GM23338 (cell line): ENCODE measurements around the gene FER. TPM values are rescaled to one million over a fixed set of nuclear protein-coding genes. Genes with fewer than 3 reads are reported as not detected.
"Not testable (repeated sequence)": the region's sequence is repeated elsewhere in the genome, so short reads cannot be mapped to it uniquely, and the experiment has no call there.

ENCODE experiments used
- ATAC-seq: fragments of 200-7000 bp; cut with Tn5 transposase; 3 replicates; pipeline ENCODE4 v1.9.1; 2020
- DNase-seq: peaks from one replicate; pipeline ENCODE4 v3.0.0-alpha.2; 2015; ENCODE audit warnings: low spot score
- H2AFZ ChIP-seq: fragments of 200-600 bp; sonication (generic); 2 replicates; pipeline ENCODE4 v1.8.0; 2016; ENCODE audit warnings: antibody characterized with exemption, mild to moderate bottlenecking, moderate library complexity
- H3F3A ChIP-seq: fragments of 200-600 bp; sonication (generic); replicated peaks from 2 replicates; pipeline ENCODE4 v1.8.0; 2017; ENCODE audit warnings: antibody characterized with exemption, mixed run types, low read depth
- H3K27ac ChIP-seq: fragments of 200-600 bp; sonication (generic); 2 replicates; pipeline ENCODE4 v1.6.1; 2016; ENCODE audit warnings: low read depth
- H3K27me3 ChIP-seq: fragments of 200-600 bp; sonication (generic); 2 replicates; pipeline ENCODE4 v1.8.0; 2016; ENCODE audit warnings: mild to moderate bottlenecking, mixed run types, moderate library complexity; ENCODE audit not compliant: insufficient read depth
- H3K36me3 ChIP-seq: fragments of 200-600 bp; sonication (generic); 2 replicates; pipeline ENCODE4 v1.8.0; 2016; ENCODE audit warnings: mild to moderate bottlenecking; ENCODE audit not compliant: insufficient read depth
- H3K4me1 ChIP-seq: fragments of 200-600 bp; sonication (generic); 2 replicates; pipeline ENCODE4 v1.8.0; 2016; ENCODE audit warnings: mild to moderate bottlenecking, moderate library complexity; ENCODE audit not compliant: insufficient read depth
- H3K4me2 ChIP-seq: fragments of 200-600 bp; sonication (generic); 2 replicates; pipeline ENCODE4 v1.7.1; 2017; ENCODE audit warnings: mixed run types
- H3K4me3 ChIP-seq: fragments of 200-600 bp; sonication (generic); 2 replicates; pipeline ENCODE4 v1.6.1; 2016; ENCODE audit warnings: mixed run types
- H3K79me2 ChIP-seq: fragments of 200-600 bp; sonication (generic); replicated peaks from 2 replicates; pipeline ENCODE4 v1.8.0; 2017; ENCODE audit warnings: mild to moderate bottlenecking; ENCODE audit not compliant: insufficient read depth
- H3K9me2 ChIP-seq: fragments of 200-600 bp; sonication (generic); 2 replicates; pipeline ENCODE4 v1.8.0; 2017; ENCODE audit not compliant: insufficient read depth
- H4K20me1 ChIP-seq: fragments of 200-600 bp; sonication (generic); replicated peaks from 2 replicates; pipeline ENCODE4 v1.8.0; 2017; ENCODE audit warnings: mild to moderate bottlenecking; ENCODE audit not compliant: insufficient read depth
- H3K27ac Mint-ChIP-seq: 2 replicates; pipeline ENCODE4 v1.8.0; 2020; ENCODE audit warnings: inconsistent platforms, mild to moderate bottlenecking, moderate library complexity, mixed read lengths
- H3K27me3 Mint-ChIP-seq: 3 replicates; pipeline ENCODE4 v1.8.0; 2022; ENCODE audit warnings: low read depth, mild to moderate bottlenecking, moderate library complexity, mixed read lengths, inconsistent platforms; ENCODE audit not compliant: insufficient read depth, poor library complexity
- H3K36me3 Mint-ChIP-seq: 3 replicates; pipeline ENCODE4 v1.8.0; 2021; ENCODE audit warnings: low read depth, mild to moderate bottlenecking, inconsistent platforms, moderate library complexity, mixed read lengths
- H3K4me1 Mint-ChIP-seq: 3 replicates; pipeline ENCODE4 v1.8.0; 2020; ENCODE audit warnings: mild to moderate bottlenecking, inconsistent platforms, mixed read lengths
- H3K4me3 Mint-ChIP-seq: 3 replicates; pipeline ENCODE4 v1.8.0; 2021; ENCODE audit warnings: moderate library complexity, mild to moderate bottlenecking, inconsistent platforms, mixed read lengths
- H3K9me3 Mint-ChIP-seq: 3 replicates; pipeline ENCODE4 v1.8.0; 2020; ENCODE audit warnings: moderate library complexity, mild to moderate bottlenecking, inconsistent platforms, mixed read lengths
- NANOG ChIP-seq: IDR thresholded peaks from 2 replicates; pipeline ENCODE4 v1.6.1; 2016; ENCODE audit warnings: antibody characterized with exemption, borderline replicate concordance
- STAT1 ChIP-seq: IDR thresholded peaks from one replicate; pipeline ENCODE4 v1.6.1; 2016; ENCODE audit warnings: antibody characterized with exemption; ENCODE audit not compliant: unreplicated experiment
- polyA plus RNA-seq: library from polyadenylated mRNA; unstranded; fragments of >200 nt; fragmentation: Nextera tagmentation; extraction: Ambion mirVana; gene quantifications from 2 replicates; pipeline ENCODE4 v1.2.1, GENCODE V29; 2016
- total RNA-seq: library from RNA; depleted of rRNA; stranded (reverse); fragments of >200 nt; shearing (Covaris generic); gene quantifications from 2 replicates; pipeline ENCODE4 v1.2.3, GENCODE V29; 2014
- TF ChIP-seq, protein P1 (sequence below): fragments of 250-450 bp; sonication (Bioruptor Pico); IDR thresholded peaks from 2 replicates; pipeline ENCODE4 v1.5.0; 2020; ENCODE audit warnings: mild to moderate bottlenecking, moderate library complexity

Gene FER
- total and polyA plus RNA-seq, 2 experiments from 2014 or later: 17.4 to 34.8 TPM

GRCh38 chr5:108766916-108767315 is 19.2 kb downstream of the FER start:
- not testable (repeated sequence) for H3F3A ChIP-seq, H3K9me3 Mint-ChIP-seq, H3K36me3 ChIP-seq, H3K36me3 Mint-ChIP-seq, H3K9me2 ChIP-seq, H3K4me2 ChIP-seq, H3K27me3 ChIP-seq, ATAC-seq, H2AFZ ChIP-seq, H3K79me2 ChIP-seq, H3K4me3 Mint-ChIP-seq, H3K27me3 Mint-ChIP-seq, H4K20me1 ChIP-seq, H3K4me3 ChIP-seq, H3K27ac ChIP-seq, DNase-seq
- Mint-ChIP-seq H3K4me1 (peaks cover 23% of the 10 kb centered on the region), H3K27ac (peak overlapping the region; percentile 8; the same call in 1 of the 2 replicates)
- H3K4me1 ChIP-seq: peaks cover 22% of the 10 kb centered on the region

DNA sequence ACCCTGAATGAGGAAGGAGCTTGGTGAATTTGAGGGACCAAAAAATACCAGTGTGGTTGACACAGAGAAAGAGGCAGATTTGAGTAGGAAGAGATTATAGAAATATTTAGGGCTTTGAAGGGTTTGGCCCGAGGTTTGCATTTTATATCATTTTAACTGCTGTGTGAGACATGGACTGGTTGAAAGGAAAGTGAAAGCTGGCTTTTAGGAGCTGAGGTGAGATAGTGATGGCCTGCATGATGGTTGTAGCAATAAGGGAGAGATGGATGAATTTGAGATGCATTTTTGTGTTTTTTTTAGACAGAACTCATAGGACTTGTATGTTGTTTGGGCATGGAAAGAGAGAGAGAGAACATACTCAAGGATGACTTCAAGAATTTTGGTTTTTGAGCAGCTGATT is 21.7 kb downstream of the FER start:
- no peak for ATAC-seq
- peaks cover 4% of the 10 kb centered on the region for H3K4me1 Mint-ChIP-seq

More for the DNA sequence above, 21.7 kb downstream of the FER start:
- Mint-ChIP-seq H3K4me3 (no peak overlapping the region), H3K9me3 (peaks cover 5% of the 10 kb centered on the region; the same call in 2 of the 3 replicates), H3K27ac (no peak overlapping the region), H3K36me3 (peaks cover 11% of the 10 kb centered on the region; the same call in 2 of the 3 replicates), H3K27me3 (no peaks in the 10 kb centered on the region)
- TF ChIP-seq NANOG (no peak), STAT1 (no peak)
- TF ChIP-seq, protein P1, sequence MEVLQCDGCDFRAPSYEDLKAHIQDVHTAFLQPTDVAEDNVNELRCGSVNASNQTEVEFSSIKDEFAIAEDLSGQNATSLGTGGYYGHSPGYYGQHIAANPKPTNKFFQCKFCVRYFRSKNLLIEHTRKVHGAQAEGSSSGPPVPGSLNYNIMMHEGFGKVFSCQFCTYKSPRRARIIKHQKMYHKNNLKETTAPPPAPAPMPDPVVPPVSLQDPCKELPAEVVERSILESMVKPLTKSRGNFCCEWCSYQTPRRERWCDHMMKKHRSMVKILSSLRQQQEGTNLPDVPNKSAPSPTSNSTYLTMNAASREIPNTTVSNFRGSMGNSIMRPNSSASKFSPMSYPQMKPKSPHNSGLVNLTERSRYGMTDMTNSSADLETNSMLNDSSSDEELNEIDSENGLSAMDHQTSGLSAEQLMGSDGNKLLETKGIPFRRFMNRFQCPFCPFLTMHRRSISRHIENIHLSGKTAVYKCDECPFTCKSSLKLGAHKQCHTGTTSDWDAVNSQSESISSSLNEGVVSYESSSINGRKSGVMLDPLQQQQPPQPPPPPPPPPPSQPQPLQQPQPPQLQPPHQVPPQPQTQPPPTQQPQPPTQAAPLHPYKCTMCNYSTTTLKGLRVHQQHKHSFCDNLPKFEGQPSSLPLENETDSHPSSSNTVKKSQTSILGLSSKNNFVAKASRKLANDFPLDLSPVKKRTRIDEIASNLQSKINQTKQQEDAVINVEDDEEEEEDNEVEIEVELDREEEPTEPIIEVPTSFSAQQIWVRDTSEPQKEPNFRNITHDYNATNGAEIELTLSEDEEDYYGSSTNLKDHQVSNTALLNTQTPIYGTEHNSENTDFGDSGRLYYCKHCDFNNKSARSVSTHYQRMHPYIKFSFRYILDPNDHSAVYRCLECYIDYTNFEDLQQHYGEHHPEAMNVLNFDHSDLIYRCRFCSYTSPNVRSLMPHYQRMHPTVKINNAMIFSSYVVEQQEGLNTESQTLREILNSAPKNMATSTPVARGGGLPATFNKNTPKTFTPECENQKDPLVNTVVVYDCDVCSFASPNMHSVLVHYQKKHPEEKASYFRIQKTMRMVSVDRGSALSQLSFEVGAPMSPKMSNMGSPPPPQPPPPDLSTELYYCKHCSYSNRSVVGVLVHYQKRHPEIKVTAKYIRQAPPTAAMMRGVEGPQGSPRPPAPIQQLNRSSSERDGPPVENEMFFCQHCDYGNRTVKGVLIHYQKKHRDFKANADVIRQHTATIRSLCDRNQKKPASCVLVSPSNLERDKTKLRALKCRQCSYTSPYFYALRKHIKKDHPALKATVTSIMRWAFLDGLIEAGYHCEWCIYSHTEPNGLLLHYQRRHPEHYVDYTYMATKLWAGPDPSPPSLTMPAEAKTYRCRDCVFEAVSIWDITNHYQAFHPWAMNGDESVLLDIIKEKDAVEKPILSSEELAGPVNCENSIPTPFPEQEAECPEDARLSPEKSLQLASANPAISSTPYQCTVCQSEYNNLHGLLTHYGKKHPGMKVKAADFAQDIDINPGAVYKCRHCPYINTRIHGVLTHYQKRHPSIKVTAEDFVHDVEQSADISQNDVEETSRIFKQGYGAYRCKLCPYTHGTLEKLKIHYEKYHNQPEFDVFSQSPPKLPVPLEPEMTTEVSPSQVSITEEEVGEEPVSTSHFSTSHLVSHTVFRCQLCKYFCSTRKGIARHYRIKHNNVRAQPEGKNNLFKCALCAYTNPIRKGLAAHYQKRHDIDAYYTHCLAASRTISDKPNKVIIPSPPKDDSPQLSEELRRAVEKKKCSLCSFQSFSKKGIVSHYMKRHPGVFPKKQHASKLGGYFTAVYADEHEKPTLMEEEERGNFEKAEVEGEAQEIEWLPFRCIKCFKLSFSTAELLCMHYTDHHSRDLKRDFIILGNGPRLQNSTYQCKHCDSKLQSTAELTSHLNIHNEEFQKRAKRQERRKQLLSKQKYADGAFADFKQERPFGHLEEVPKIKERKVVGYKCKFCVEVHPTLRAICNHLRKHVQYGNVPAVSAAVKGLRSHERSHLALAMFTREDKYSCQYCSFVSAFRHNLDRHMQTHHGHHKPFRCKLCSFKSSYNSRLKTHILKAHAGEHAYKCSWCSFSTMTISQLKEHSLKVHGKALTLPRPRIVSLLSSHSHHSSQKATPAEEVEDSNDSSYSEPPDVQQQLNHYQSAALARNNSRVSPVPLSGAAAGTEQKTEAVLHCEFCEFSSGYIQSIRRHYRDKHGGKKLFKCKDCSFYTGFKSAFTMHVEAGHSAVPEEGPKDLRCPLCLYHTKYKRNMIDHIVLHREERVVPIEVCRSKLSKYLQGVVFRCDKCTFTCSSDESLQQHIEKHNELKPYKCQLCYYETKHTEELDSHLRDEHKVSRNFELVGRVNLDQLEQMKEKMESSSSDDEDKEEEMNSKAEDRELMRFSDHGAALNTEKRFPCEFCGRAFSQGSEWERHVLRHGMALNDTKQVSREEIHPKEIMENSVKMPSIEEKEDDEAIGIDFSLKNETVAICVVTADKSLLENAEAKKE (CRISPR knock-in tag): no peak
- Histone ChIP-seq H3K4me1 (peaks cover 3% of the 10 kb centered on the region; the same call in 1 of the 2 replicates), H3K27me3 (no peaks in the 10 kb centered on the region), H3K27ac (no peak overlapping the region), H4K20me1 (no peaks in the 10 kb centered on the region), H3K9me2 (no peaks in the 10 kb centered on the region), H3K79me2 (peaks cover 10% of the 10 kb centered on the region), H3F3A (no peaks in the 10 kb centered on the region), H3K36me3 (no peaks in the 10 kb centered on the region), H3K4me3 (no peak overlapping the region), H2AFZ (no peak overlapping the region), H3K4me2 (no peak overlapping the region)
- no peak for DNase-seq
